ENCODE results near the gene ATXN7L1. TPM values are rescaled to one million over a fixed set of nuclear protein-coding genes. Genes with fewer than 3 reads are reported as not detected.
A peak's percentile ranks its signal among the peaks of the same experiment; 100 is the strongest.

The ATXN7L1 gene
- total RNA-seq, 1 experiment from 2014 or later, result 38.5 TPM

DNA sequence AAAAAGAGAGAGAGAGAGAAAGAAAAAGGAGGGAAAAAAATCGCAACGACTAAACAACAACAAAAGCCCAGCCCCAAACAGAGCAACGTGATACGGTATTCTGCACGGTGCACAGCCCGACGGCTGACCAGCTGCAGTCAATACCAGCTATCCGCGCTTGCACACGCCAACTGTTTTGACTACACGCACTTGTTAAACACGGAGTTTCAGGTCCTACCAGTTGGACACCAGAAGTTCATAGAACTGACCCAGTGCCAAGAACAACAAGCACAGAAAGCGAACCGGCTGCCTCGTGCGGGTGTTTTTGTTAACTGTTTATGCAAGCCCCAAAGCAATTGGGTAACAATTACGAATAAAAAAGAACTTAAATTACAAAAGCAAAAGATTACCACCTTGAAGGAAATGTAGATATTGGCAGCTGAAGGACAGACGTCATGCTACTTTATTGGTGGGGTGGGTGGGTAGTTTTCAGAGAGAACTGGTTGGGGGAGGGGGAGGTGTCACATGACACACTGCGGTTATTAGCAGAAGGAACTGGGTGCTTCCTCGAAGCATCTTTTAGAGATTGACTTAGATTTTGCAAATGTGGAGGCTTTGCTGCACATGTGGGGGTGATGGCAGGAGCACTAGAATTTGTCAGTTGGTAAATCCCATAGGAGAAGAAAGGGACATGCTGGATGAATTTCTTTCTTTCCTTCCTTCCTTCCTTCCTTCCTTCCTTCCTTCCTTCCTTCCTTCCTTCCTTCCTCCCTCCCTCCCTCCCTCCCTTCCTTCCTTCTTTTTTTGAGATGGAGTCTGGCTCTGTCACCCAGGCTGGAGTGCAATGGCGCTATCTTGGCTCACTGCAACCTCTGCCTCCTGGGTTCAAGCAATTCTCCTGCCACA lies 184.5 kb downstream of the ATXN7L1 start:
- Mint-ChIP-seq H3K27ac (peak overlapping the region; percentile 99), H3K4me3 (peak overlapping the region; percentile 74), H3K36me3 (peaks cover 16% of the 10 kb centered on the region), H3K27me3 (ENCODE audit: low read depth) (no peaks in the 10 kb centered on the region), H3K4me1 (peaks cover 89% of the 10 kb centered on the region), H3K9me3 (no peaks in the 10 kb centered on the region)
- DNase-seq (ENCODE audit: low spot score) (peak; percentile 23), ATAC-seq (no peak)
- ChIA-PET POLR2A (no interaction called here), CTCF (interaction anchor here (2.1 kb wide), 1 partner anchor 35 kb away, joined by 13 read pairs; no protein-coding TSS in a partner anchor)
- TF ChIP-seq FOXJ3 (CRISPR knock-in tag; IDR thresholded peaks at IDR 0.05; ENCODE audit: borderline replicate concordance) (no peak), CBFB (CRISPR knock-in tag; IDR thresholded peaks at IDR 0.05; ENCODE audit: low read depth) (no peak), ZNF317 (CRISPR knock-in tag; IDR thresholded peaks at IDR 0.05; ENCODE audit: borderline replicate concordance, low read depth) (no peak), JAZF1 (CRISPR knock-in tag; IDR thresholded peaks at IDR 0.05) (no peak), ZNF416 (CRISPR knock-in tag; IDR thresholded peaks at IDR 0.05) (no peak), SP1 (CRISPR knock-in tag; conservative IDR thresholded peaks at IDR 0.05) (no peak), ETV6 (CRISPR knock-in tag; IDR thresholded peaks at IDR 0.05) (peak; percentile 44; the same call in 1 of the 2 replicates), RELA (CRISPR knock-in tag; IDR thresholded peaks at IDR 0.05; ENCODE audit: borderline replicate concordance) (no peak), ZBTB43 (CRISPR knock-in tag; IDR thresholded peaks at IDR 0.05) (no peak), FOXK1 (CRISPR knock-in tag; IDR thresholded peaks at IDR 0.05) (peak; percentile 34; the same call in 1 of the 2 replicates), IRF1 (CRISPR knock-in tag; IDR thresholded peaks at IDR 0.05) (no peak), EMX1 (CRISPR knock-in tag; IDR thresholded peaks at IDR 0.05) (no peak), IRF2 (CRISPR knock-in tag; IDR thresholded peaks at IDR 0.05; ENCODE audit: borderline replicate concordance, low read depth) (no peak), HMGXB4 (CRISPR knock-in tag; IDR thresholded peaks at IDR 0.05) (no peak), ZNF532 (CRISPR knock-in tag; IDR thresholded peaks at IDR 0.05; ENCODE audit: borderline replicate concordance) (no peak), CDX4 (CRISPR knock-in tag; IDR thresholded peaks at IDR 0.05; ENCODE audit: borderline replicate concordance) (no peak), ZBTB21 (CRISPR knock-in tag; IDR thresholded peaks at IDR 0.05; ENCODE audit: borderline replicate concordance) (no peak)
- TF ChIP-seq, protein P1, sequence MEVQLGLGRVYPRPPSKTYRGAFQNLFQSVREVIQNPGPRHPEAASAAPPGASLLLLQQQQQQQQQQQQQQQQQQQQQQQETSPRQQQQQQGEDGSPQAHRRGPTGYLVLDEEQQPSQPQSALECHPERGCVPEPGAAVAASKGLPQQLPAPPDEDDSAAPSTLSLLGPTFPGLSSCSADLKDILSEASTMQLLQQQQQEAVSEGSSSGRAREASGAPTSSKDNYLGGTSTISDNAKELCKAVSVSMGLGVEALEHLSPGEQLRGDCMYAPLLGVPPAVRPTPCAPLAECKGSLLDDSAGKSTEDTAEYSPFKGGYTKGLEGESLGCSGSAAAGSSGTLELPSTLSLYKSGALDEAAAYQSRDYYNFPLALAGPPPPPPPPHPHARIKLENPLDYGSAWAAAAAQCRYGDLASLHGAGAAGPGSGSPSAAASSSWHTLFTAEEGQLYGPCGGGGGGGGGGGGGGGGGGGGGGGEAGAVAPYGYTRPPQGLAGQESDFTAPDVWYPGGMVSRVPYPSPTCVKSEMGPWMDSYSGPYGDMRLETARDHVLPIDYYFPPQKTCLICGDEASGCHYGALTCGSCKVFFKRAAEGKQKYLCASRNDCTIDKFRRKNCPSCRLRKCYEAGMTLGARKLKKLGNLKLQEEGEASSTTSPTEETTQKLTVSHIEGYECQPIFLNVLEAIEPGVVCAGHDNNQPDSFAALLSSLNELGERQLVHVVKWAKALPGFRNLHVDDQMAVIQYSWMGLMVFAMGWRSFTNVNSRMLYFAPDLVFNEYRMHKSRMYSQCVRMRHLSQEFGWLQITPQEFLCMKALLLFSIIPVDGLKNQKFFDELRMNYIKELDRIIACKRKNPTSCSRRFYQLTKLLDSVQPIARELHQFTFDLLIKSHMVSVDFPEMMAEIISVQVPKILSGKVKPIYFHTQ (CRISPR knock-in tag; IDR thresholded peaks at IDR 0.05), result no peak
- TF ChIP-seq, protein P2, sequence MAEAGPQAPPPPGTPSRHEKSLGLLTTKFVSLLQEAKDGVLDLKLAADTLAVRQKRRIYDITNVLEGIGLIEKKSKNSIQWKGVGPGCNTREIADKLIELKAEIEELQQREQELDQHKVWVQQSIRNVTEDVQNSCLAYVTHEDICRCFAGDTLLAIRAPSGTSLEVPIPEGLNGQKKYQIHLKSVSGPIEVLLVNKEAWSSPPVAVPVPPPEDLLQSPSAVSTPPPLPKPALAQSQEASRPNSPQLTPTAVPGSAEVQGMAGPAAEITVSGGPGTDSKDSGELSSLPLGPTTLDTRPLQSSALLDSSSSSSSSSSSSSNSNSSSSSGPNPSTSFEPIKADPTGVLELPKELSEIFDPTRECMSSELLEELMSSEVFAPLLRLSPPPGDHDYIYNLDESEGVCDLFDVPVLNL (CRISPR knock-in tag; IDR thresholded peaks at IDR 0.05; ENCODE audit: borderline replicate concordance, low read depth), result no peak
- TF ChIP-seq, protein P3, sequence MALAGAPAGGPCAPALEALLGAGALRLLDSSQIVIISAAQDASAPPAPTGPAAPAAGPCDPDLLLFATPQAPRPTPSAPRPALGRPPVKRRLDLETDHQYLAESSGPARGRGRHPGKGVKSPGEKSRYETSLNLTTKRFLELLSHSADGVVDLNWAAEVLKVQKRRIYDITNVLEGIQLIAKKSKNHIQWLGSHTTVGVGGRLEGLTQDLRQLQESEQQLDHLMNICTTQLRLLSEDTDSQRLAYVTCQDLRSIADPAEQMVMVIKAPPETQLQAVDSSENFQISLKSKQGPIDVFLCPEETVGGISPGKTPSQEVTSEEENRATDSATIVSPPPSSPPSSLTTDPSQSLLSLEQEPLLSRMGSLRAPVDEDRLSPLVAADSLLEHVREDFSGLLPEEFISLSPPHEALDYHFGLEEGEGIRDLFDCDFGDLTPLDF (CRISPR knock-in tag; IDR thresholded peaks at IDR 0.05), result no peak
- TF ChIP-seq, protein P4, sequence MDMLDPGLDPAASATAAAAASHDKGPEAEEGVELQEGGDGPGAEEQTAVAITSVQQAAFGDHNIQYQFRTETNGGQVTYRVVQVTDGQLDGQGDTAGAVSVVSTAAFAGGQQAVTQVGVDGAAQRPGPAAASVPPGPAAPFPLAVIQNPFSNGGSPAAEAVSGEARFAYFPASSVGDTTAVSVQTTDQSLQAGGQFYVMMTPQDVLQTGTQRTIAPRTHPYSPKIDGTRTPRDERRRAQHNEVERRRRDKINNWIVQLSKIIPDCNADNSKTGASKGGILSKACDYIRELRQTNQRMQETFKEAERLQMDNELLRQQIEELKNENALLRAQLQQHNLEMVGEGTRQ (CRISPR knock-in tag; IDR thresholded peaks at IDR 0.05), result peak; percentile 84
